GM19438 (cell line): ENCODE measurements around the gene MAP1B.

Experiments used
- ATAC-seq: cut with Tn5 transposase; IDR thresholded peaks from one replicate; pipeline ENCODE4 v1.9.1; 2021; ENCODE audit warnings: low read depth; ENCODE audit not compliant: unreplicated experiment

Gene MAP1B

GRCh38 chr5:72093824-72094223, 13.5 kb upstream of the MAP1B start:
- no peak for ATAC-seq

- ATAC-seq = no peak
Measured at GRCh38 chr5:72096602-72097188, 10.6 kb upstream of the MAP1B start.

GRCh38 chr5:72101828-72102227, 5.4 kb upstream of the MAP1B start:
- ATAC-seq = no peak

- no peak for ATAC-seq
Measured at GRCh38 chr5:72106817-72107130, 501 bp upstream of the MAP1B start.

- peak; percentile 46 for ATAC-seq
Measured at GRCh38 chr5:72107901-72108201, 576 bp downstream of the MAP1B start.

- ATAC-seq = peak; percentile 57
Measured at GRCh38 chr5:72108202-72109061, 1.2 kb downstream of the MAP1B start.

- ATAC-seq = no peak
Measured at GRCh38 chr5:72109062-72109411, 1.8 kb downstream of the MAP1B start.

GRCh38 chr5:72109625-72110024, 2.4 kb downstream of the MAP1B start:
- ATAC-seq = no peak

- no peak for ATAC-seq
Measured at GRCh38 chr5:72110394-72111013, 3.2 kb downstream of the MAP1B start.

GRCh38 chr5:72112389-72112788, 5.1 kb downstream of the MAP1B start:
- no peak for ATAC-seq

- ATAC-seq = no peak
Measured at GRCh38 chr5:72114629-72115028, 7.4 kb downstream of the MAP1B start.

GRCh38 chr5:72115296-72115695, 8.0 kb downstream of the MAP1B start:
- no peak for ATAC-seq

GRCh38 chr5:72117307-72117706, 10.0 kb downstream of the MAP1B start:
- ATAC-seq = no peak

GRCh38 chr5:72121052-72121779, 13.9 kb downstream of the MAP1B start:
- no peak for ATAC-seq

- ATAC-seq = no peak
Measured at GRCh38 chr5:72121780-72122445, 14.6 kb downstream of the MAP1B start.

GRCh38 chr5:72122602-72123001, 15.3 kb downstream of the MAP1B start:
- no peak for ATAC-seq

GRCh38 chr5:72123764-72124376, 16.6 kb downstream of the MAP1B start:
- ATAC-seq = no peak

GRCh38 chr5:72125271-72125940, 18.1 kb downstream of the MAP1B start:
- ATAC-seq = no peak

GRCh38 chr5:72125941-72126620, 18.8 kb downstream of the MAP1B start:
- ATAC-seq = no peak
